HG03280 (cell line): ENCODE results near the gene DERL2.
"Not testable (repeated sequence)": the region's sequence is repeated elsewhere in the genome, so short reads cannot be mapped to it uniquely, and the experiment has no call there.

Experiments used
- ATAC-seq: cut with Tn5 transposase; IDR thresholded peaks from one replicate; pipeline ENCODE4 v1.9.1; 2021; ENCODE audit warnings: mild to moderate bottlenecking, moderate library complexity; ENCODE audit not compliant: unreplicated experiment

DERL2 gene

GRCh38 chr17:5438716-5439445, 47.1 kb downstream of the DERL2 start, which contains the start of gene C1QBP:
Gene C1QBP, minus strand, starts transcription at chr17:5439155. Its CDS starts 82 bp downstream, at chr17:5439073.
- ATAC-seq, result peak; percentile 91

GRCh38 chr17:5437721-5438317, 48.2 kb downstream of the DERL2 start:
- ATAC-seq, result no peak

- ATAC-seq, result not testable (repeated sequence)
These were observed 50.1 kb downstream of the DERL2 start for GRCh38 chr17:5435781-5436315.

- no peak for ATAC-seq
These were observed 51.0 kb downstream of the DERL2 start for GRCh38 chr17:5434984-5435383.

- no peak for ATAC-seq
These were observed 53.9 kb downstream of the DERL2 start for GRCh38 chr17:5431949-5432556.

- not testable (repeated sequence) for ATAC-seq
These were observed 54.7 kb downstream of the DERL2 start for GRCh38 chr17:5431234-5431633.

GRCh38 chr17:5430413-5430999, 55.5 kb downstream of the DERL2 start:
- no peak for ATAC-seq

GRCh38 chr17:5429191-5429887, 56.6 kb downstream of the DERL2 start:
- no peak for ATAC-seq

- ATAC-seq, result no peak
These were observed 60.2 kb downstream of the DERL2 start for GRCh38 chr17:5425826-5426225.

- no peak for ATAC-seq
These were observed 61.1 kb downstream of the DERL2 start for GRCh38 chr17:5424909-5425308.

GRCh38 chr17:5422505-5422904, 63.5 kb downstream of the DERL2 start:
- ATAC-seq, result no peak
